Calu3 (cell line): ENCODE results near the gene RUBCN. TPM values are rescaled to one million over a fixed set of nuclear protein-coding genes. Genes with fewer than 3 reads are reported as not detected.

ENCODE experiments used
- BruUV-seq: library from RNA; stranded (reverse); fragments of 400-500 nt; replicated peaks from 2 replicates; lab custom pipeline; 2021; lab: Mats Ljungman, UMichigan
- CTCF ChIA-PET: fragments of 300-600 bp; sonication (Branson Sonifier 250); formaldehyde crosslinking; loops from one replicate; lab custom pipeline; 2022; ENCODE audit warnings: antibody characterized with exemption; lab: Charles Lee
- DNase-seq: peaks from one replicate; pipeline ENCODE4 v3.0.0; 2022
- H3K27ac Mint-ChIP-seq: one replicate; pipeline ENCODE4 v1.8.0; 2022; ENCODE audit warnings: mixed read lengths; ENCODE audit not compliant: unreplicated experiment
- H3K27me3 Mint-ChIP-seq: one replicate; pipeline ENCODE4 v1.8.0; 2022; ENCODE audit warnings: mixed read lengths; ENCODE audit not compliant: unreplicated experiment
- H3K36me3 Mint-ChIP-seq: one replicate; pipeline ENCODE4 v1.8.0; 2022; ENCODE audit warnings: mild to moderate bottlenecking, moderate library complexity, mixed read lengths; ENCODE audit not compliant: insufficient read depth, unreplicated experiment
- H3K4me1 Mint-ChIP-seq: one replicate; pipeline ENCODE4 v1.8.0; 2022; ENCODE audit warnings: mild to moderate bottlenecking, low read depth, mixed read lengths; ENCODE audit not compliant: unreplicated experiment
- H3K4me3 Mint-ChIP-seq: one replicate; pipeline ENCODE4 v1.8.0; 2022; ENCODE audit warnings: mild to moderate bottlenecking, low read depth, moderate library complexity, mixed read lengths; ENCODE audit not compliant: unreplicated experiment
- H3K9me3 Mint-ChIP-seq: one replicate; pipeline ENCODE4 v1.8.0; 2022; ENCODE audit warnings: low read depth, mixed read lengths; ENCODE audit not compliant: unreplicated experiment
- intact Hi-C: fragments of 100-400 bp; cut with micrococcal nuclease; formaldehyde crosslinking; loops from one replicate; pipeline ENCODE4 v1.10.0; 2022; ENCODE audit not compliant: unreplicated experiment
- total RNA-seq: library from RNA; stranded (reverse); gene quantifications from 2 replicates; pipeline ENCODE4 v1.2.3, GENCODE V29; 2022
- TF ChIP-seq, protein P1 (sequence below): fragments of 200-600 bp; IDR thresholded peaks from one replicate; pipeline ENCODE4 v1.8.0; 2022; ENCODE audit warnings: antibody characterized with exemption; ENCODE audit not compliant: unreplicated experiment

RUBCN gene
- total RNA-seq, 1 experiment from 2014 or later = 22.9 TPM

DNA sequence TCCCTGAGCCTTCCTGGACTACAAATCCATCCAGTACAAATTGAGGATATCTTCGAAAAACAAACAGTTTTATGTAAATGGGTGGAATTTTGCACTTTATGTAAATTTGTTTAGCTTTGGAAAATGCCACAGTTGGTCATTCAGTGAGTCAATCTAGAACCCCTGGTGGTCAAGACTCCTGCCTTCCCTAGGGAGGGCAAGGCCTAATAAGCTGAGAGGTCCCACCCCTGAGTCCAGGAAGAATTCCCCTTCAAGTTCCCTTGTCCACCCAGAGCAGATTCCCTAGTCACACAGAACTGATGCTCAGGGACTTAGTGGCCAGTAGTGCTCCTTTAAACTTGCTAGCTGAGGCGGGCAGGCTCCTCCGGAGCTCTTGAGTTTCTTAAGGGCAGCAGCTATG is 6.1 kb upstream of the RUBCN start:
- H3K27me3 Mint-ChIP-seq = no peaks in the 10 kb centered on the region
- CTCF ChIA-PET = no interaction called here
- no peaks in the 10 kb centered on the region for H3K36me3 Mint-ChIP-seq
- no peak overlapping the region for H3K27ac Mint-ChIP-seq
- TF ChIP-seq, protein P1, sequence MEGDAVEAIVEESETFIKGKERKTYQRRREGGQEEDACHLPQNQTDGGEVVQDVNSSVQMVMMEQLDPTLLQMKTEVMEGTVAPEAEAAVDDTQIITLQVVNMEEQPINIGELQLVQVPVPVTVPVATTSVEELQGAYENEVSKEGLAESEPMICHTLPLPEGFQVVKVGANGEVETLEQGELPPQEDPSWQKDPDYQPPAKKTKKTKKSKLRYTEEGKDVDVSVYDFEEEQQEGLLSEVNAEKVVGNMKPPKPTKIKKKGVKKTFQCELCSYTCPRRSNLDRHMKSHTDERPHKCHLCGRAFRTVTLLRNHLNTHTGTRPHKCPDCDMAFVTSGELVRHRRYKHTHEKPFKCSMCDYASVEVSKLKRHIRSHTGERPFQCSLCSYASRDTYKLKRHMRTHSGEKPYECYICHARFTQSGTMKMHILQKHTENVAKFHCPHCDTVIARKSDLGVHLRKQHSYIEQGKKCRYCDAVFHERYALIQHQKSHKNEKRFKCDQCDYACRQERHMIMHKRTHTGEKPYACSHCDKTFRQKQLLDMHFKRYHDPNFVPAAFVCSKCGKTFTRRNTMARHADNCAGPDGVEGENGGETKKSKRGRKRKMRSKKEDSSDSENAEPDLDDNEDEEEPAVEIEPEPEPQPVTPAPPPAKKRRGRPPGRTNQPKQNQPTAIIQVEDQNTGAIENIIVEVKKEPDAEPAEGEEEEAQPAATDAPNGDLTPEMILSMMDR = no peak
- no peaks in the 10 kb centered on the region for H3K9me3 Mint-ChIP-seq
- H3K4me1 Mint-ChIP-seq = peaks cover 1% of the 10 kb centered on the region
- BruUV-seq = no TSS peak
- H3K4me3 Mint-ChIP-seq = no peak overlapping the region
- intact Hi-C loops = no loop called here
- no peak for DNase-seq

DNA sequence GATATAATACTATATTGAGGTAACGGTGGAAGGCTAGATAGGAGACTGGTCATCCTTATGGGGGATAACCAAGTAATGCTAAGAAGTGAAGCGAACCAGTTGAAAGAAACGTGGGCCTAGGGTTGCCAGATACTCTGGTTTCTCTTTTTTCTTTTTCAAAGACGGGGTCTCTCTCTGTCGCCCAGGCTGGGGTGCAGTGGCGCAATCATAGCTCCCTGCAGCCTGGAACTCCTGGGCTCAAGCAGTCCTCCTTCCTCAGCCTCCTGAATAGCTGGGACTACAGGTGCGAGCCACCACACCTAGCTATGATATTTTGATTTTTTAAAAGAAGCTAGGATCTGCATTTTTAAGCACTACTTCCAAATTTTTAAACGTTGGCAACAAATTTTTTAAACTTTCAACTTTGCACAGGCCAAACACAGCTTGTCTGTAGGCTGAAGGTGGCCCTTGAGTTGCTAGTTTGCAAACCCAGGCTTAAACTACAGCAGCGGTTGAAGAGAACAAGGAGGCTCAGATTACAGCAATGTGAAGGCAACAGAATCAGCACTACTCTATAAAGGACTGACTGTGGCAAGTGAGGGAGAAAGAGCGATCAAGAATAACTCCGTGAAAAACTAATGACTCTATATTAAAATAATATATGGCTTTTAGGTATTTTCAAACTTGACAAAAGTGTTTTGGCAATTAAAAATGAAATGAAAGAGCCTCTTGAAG is 1.2 kb upstream of the RUBCN start:
- H3K4me3 Mint-ChIP-seq = peak overlapping the region; percentile 73
- intact Hi-C loops = no loop called here
- peaks cover 10% of the 10 kb centered on the region for H3K4me1 Mint-ChIP-seq
- H3K9me3 Mint-ChIP-seq = no peaks in the 10 kb centered on the region
- no TSS peak for BruUV-seq
- TF ChIP-seq, protein P1 = no peak
- CTCF ChIA-PET = interaction anchor here (1.3 kb wide), 1 partner anchor 13 kb away, joined by 3 read pairs; no protein-coding TSS in a partner anchor
- H3K27ac Mint-ChIP-seq = no peak overlapping the region
- no peak for DNase-seq
- no peaks in the 10 kb centered on the region for H3K27me3 Mint-ChIP-seq
- H3K36me3 Mint-ChIP-seq = peaks cover 19% of the 10 kb centered on the region

GRCh38 chr3:197737319-197737649 is 580 bp upstream of the RUBCN start:
- TF ChIP-seq, protein P1 = no peak
- DNase-seq = no peak
- CTCF ChIA-PET = interaction anchor here (1.3 kb wide), 1 partner anchor 14 kb away, joined by 3 read pairs; no protein-coding TSS in a partner anchor
- Mint-ChIP-seq H3K27ac (peak overlapping the region; percentile 43), H3K9me3 (no peaks in the 10 kb centered on the region), H3K36me3 (peaks cover 19% of the 10 kb centered on the region), H3K4me1 (peaks cover 10% of the 10 kb centered on the region), H3K4me3 (peak overlapping the region; percentile 73), H3K27me3 (no peaks in the 10 kb centered on the region)
- intact Hi-C loops = no loop called here
- BruUV-seq = TSS peak; percentile 87

DNA sequence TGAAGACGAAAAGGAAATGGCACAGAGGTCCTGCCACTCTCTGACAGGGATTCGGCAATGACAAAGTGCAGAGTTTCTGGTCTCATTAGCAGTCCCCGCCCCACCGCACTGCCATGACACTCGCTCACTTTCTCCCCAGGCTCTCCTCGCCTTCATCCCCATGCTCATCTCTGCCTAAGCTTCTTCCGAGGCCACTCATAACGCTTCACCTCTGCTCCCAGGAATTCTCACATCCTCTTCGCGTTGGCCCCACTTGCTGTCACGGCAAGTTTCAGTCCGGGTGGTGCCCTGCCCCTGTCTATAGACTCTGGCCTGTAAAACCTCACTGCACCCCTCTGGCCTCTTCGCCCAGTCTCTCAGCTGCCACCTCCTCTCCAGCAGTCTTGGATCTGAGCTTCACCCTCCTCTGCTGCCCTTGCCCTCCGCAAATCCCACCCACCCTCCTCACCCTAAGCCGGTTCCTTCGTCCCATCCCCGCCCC is 654 bp downstream of the RUBCN start:
- no TSS peak for BruUV-seq
- peaks cover 10% of the 10 kb centered on the region for H3K4me1 Mint-ChIP-seq
- DNase-seq = peak; percentile 20
- CTCF ChIA-PET = interaction anchor here (0.6 kb wide), 1 partner anchor 273 kb away, joined by 5 read pairs; no protein-coding TSS in a partner anchor
- H3K27ac Mint-ChIP-seq = peak overlapping the region; percentile 8
- H3K4me3 Mint-ChIP-seq = peak overlapping the region; percentile 73
- no peaks in the 10 kb centered on the region for H3K9me3 Mint-ChIP-seq
- peaks cover 25% of the 10 kb centered on the region for H3K36me3 Mint-ChIP-seq
- H3K27me3 Mint-ChIP-seq = no peaks in the 10 kb centered on the region
- TF ChIP-seq, protein P1 = no peak
- intact Hi-C loops = no loop called here
